ENCODE data around the gene SLC5A8.

GRCh38 chr12:101243074-101243473, 33.0 kb upstream of the SLC5A8 start:
- TF ChIP-seq, protein P1, sequence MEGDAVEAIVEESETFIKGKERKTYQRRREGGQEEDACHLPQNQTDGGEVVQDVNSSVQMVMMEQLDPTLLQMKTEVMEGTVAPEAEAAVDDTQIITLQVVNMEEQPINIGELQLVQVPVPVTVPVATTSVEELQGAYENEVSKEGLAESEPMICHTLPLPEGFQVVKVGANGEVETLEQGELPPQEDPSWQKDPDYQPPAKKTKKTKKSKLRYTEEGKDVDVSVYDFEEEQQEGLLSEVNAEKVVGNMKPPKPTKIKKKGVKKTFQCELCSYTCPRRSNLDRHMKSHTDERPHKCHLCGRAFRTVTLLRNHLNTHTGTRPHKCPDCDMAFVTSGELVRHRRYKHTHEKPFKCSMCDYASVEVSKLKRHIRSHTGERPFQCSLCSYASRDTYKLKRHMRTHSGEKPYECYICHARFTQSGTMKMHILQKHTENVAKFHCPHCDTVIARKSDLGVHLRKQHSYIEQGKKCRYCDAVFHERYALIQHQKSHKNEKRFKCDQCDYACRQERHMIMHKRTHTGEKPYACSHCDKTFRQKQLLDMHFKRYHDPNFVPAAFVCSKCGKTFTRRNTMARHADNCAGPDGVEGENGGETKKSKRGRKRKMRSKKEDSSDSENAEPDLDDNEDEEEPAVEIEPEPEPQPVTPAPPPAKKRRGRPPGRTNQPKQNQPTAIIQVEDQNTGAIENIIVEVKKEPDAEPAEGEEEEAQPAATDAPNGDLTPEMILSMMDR (IDR thresholded peaks at IDR 0.05) = no peak
- TF ChIP-seq EZH2 (IDR thresholded peaks at IDR 0.05; ENCODE audit: borderline replicate concordance, insufficient read depth, low read depth, low read length, poor library complexity, severe bottlenecking) = no peak
